K562 (cell line): Measurements from ENCODE around the gene ALK. TPM values are rescaled to one million over a fixed set of nuclear protein-coding genes. Genes with fewer than 3 reads are reported as not detected.

Experiments used
- ATAC-seq: fragments of 200-7000 bp; cut with Tn5 transposase; 3 replicates; pipeline ENCODE4 v1.9.1; 2020; ENCODE audit warnings: moderate library complexity
- BruUV-seq: library from RNA; stranded (reverse); fragments of 400-500 nt; replicated peaks from 2 replicates; lab custom pipeline; 2021; lab: Mats Ljungman, UMichigan
- CTCF ChIA-PET: fragments of 300-600 bp; formaldehyde crosslinking; extraction: SDS; loops from one replicate; lab custom pipeline; 2021; ENCODE audit warnings: low intra/inter-chr PET ratio; lab: Yijun Ruan, JAX
- POLR2A ChIA-PET: fragments of 300-600, 350-650 bp; sonication (Branson Sonifier 250); formaldehyde crosslinking; extraction: SDS; loops from one replicate; lab custom pipeline; 2021; ENCODE audit warnings: antibody characterized with exemption, inconsistent platforms; lab: Yijun Ruan, JAX
- DNase-seq, 4 experiments: peaks; one replicate each; pipeline versions ENCODE4 v3.0.0 to v3.0.0-alpha.2; 2011 to 2018; ENCODE audit warnings: low spot score in 3 of 4, mixed read lengths in 3 of 4; ENCODE audit errors: extremely low read depth in 1 of 4
- FAIRE-seq: peaks from 2 replicates; lab custom pipeline; 2011; peaks lifted over from hg19 to GRCh38; lab: Jason Lieb, UNC
- H2AFZ ChIP-seq: 2 replicates; pipeline ENCODE4 v1.6.0; 2011; ENCODE audit warnings: low read depth, low read length, control low read depth, inconsistent platforms
- H3K27ac ChIP-seq: fragments of 200-600 bp; 3 replicates; pipeline ENCODE4 v1.8.0; 2011; ENCODE audit warnings: low read depth, mild to moderate bottlenecking, control low read depth, inconsistent platforms, low read length, moderate library complexity, mixed read lengths; ENCODE audit errors: extremely low read depth
- H3K27me3 ChIP-seq, 2 experiments: fragments of 300-600 bp in 1 of 2; 2 replicates in 1 of 2; 3 replicates in 1 of 2; pipeline versions ENCODE4 v1.6.0 to v1.8.0; 2011; ENCODE audit warnings: inconsistent platforms in 2 of 2, low read length in 2 of 2, mild to moderate bottlenecking in 1 of 2, mixed read lengths in 1 of 2, moderate library complexity in 1 of 2; ENCODE audit not compliant: control insufficient read depth in 2 of 2, insufficient read depth in 2 of 2
- H3K36me3 ChIP-seq: fragments of 300-600 bp; 3 replicates; pipeline ENCODE4 v1.8.0; 2011; ENCODE audit warnings: mild to moderate bottlenecking, low read length, inconsistent platforms; ENCODE audit not compliant: control insufficient read depth, insufficient read depth
- H3K4me1 ChIP-seq, 2 experiments: fragments of 200-600 bp in 1 of 2; replicated peaks in 1 of 2; 2 replicates in 1 of 2; 3 replicates in 1 of 2; pipeline versions ENCODE4 v1.5.1 to v1.8.0; 2011; ENCODE audit warnings: inconsistent platforms in 2 of 2, low read length in 2 of 2, mild to moderate bottlenecking in 1 of 2, mixed read lengths in 1 of 2, moderate library complexity in 1 of 2; ENCODE audit not compliant: control insufficient read depth in 2 of 2, insufficient read depth in 2 of 2
- H3K4me2 ChIP-seq: 2 replicates; pipeline ENCODE4 v1.6.1; 2011; ENCODE audit warnings: low read length, control low read depth, inconsistent platforms, mixed read lengths; ENCODE audit not compliant: insufficient read depth
- H3K4me3 ChIP-seq: fragments of 200-600 bp; sonication (generic), shearing (Covaris generic); 2 replicates; pipeline ENCODE4 v1.5.1; 2016; ENCODE audit warnings: control low read depth, inconsistent platforms
- H3K79me2 ChIP-seq: fragments of 200-600 bp; 3 replicates; pipeline ENCODE4 v1.8.0; 2011; ENCODE audit warnings: low read length, inconsistent platforms; ENCODE audit not compliant: control insufficient read depth, insufficient read depth
- H3K9ac ChIP-seq, 2 experiments: 2 replicates each; pipeline versions ENCODE4 v1.6.0 to v1.6.1; 2011; ENCODE audit warnings: low read depth in 2 of 2, low read length in 2 of 2, control low read depth in 1 of 2, inconsistent platforms in 1 of 2, mild to moderate bottlenecking in 1 of 2, mixed read lengths in 1 of 2; ENCODE audit not compliant: insufficient read depth in 1 of 2
- H3K9me1 ChIP-seq: one replicate; pipeline ENCODE4 v1.6.0; 2011; ENCODE audit warnings: inconsistent platforms, mild to moderate bottlenecking, low read length, moderate library complexity; ENCODE audit not compliant: control insufficient read depth, insufficient read depth
- H3K9me3 ChIP-seq: replicated peaks from 2 replicates; pipeline ENCODE4 v1.5.1; 2011; ENCODE audit warnings: low read depth, low read length, inconsistent platforms; ENCODE audit not compliant: control insufficient read depth, insufficient read depth
- H4K20me1 ChIP-seq: replicated peaks from 2 replicates; pipeline ENCODE4 v1.6.1; 2011; ENCODE audit warnings: low read length, inconsistent platforms, mixed read lengths; ENCODE audit not compliant: control insufficient read depth, insufficient read depth
- BDP1 ChIP-seq: IDR thresholded peaks from 3 replicates; pipeline ENCODE4 v1.6.1; 2011; ENCODE audit not compliant: insufficient read length, insufficient read depth
- GATAD2B ChIP-seq: fragments of 450-650 bp; IDR thresholded peaks from 2 replicates; pipeline ENCODE4 v1.6.1; 2017; ENCODE audit warnings: mild to moderate bottlenecking, borderline replicate concordance
- HDAC1 ChIP-seq, 2 experiments: fragments of 450-650 bp; IDR thresholded peaks; 2 replicates each; pipeline ENCODE4 v1.6.1; 2016 to 2017; ENCODE audit warnings: inconsistent platforms in 1 of 2, mild to moderate bottlenecking in 1 of 2, moderate library complexity in 1 of 2
- KAT2B ChIP-seq: IDR thresholded peaks from one replicate; pipeline ENCODE4 v1.6.1; 2012; ENCODE audit warnings: low read depth, mild to moderate bottlenecking, control low read depth, inconsistent platforms, low read length, moderate library complexity
- RAD21 ChIP-seq, 2 experiments: fragments of 250-450 bp in 1 of 2; fragments of 450-650 bp in 1 of 2; sonication (Bioruptor Pico) in 1 of 2; formaldehyde crosslinking in 1 of 2; IDR thresholded peaks in 1 of 2; conservative IDR thresholded peaks in 1 of 2; 2 replicates each; pipeline versions ENCODE4 v1.4.0 to v1.8.0; 2020 to 2022; ENCODE audit warnings: mild to moderate bottlenecking in 2 of 2, moderate library complexity in 1 of 2
- RBBP5 ChIP-seq: fragments of 200-600 bp; sonication (generic); IDR thresholded peaks from 2 replicates; pipeline ENCODE4 v1.6.1; 2012; ENCODE audit warnings: borderline replicate concordance, mild to moderate bottlenecking, low read length, control low read depth, inconsistent platforms; ENCODE audit not compliant: insufficient read depth, poor library complexity, severe bottlenecking
- SMARCA5 ChIP-seq: fragments of 450-650 bp; IDR thresholded peaks from 2 replicates; pipeline ENCODE4 v1.6.1; 2016
- SRSF7 ChIP-seq: fragments of 200-400 bp; formaldehyde crosslinking; optimal IDR thresholded peaks from 2 replicates; pipeline ENCODE3; 2017; ENCODE audit warnings: mild to moderate bottlenecking, low read depth, low read length
- THRA ChIP-seq: fragments of 450-650 bp; IDR thresholded peaks from 2 replicates; pipeline ENCODE4 v1.6.1; 2017; ENCODE audit warnings: mild to moderate bottlenecking, moderate library complexity
- ZNF134 ChIP-seq: fragments of 250-450 bp; sonication (Bioruptor Pico); conservative IDR thresholded peaks from 2 replicates; pipeline ENCODE4 v1.4.0; 2020
- ZSCAN32 ChIP-seq: fragments of 450-650 bp; formaldehyde crosslinking; IDR thresholded peaks from 2 replicates; pipeline ENCODE4 v1.4.0; 2020; ENCODE audit warnings: mild to moderate bottlenecking, moderate library complexity
- WGBS: fragments of 100-300 bp; shearing (Covaris generic); methylation state at CpG from one replicate; pipeline ENCODE4 v1.1.6; 2016; ENCODE audit warnings: low coverage, mixed read lengths; ENCODE audit not compliant: insufficient coverage; ENCODE audit errors: missing lambda C conversion rate; 5-methylcytosine and 5-hydroxymethylcytosine counted together
- in situ Hi-C: fragments of 300-500 bp; cut with MboI; formaldehyde crosslinking; loops from 4 replicates; pipeline ENCODE4 v1.15.0; 2018; ENCODE audit warnings: inconsistent platforms, mixed read lengths
- intact Hi-C: fragments of 100-400 bp; cut with micrococcal nuclease; formaldehyde crosslinking; loops from 2 replicates; pipeline ENCODE4 v1.14.2; 2022
- polyA plus RNA-seq, 8 experiments: library from polyadenylated mRNA; depleted of rRNA in 4 of 8; stranded (reverse) in 5 of 8; unstranded in 3 of 8; fragments of >200 nt; fragmentation: Nextera tagmentation in 2 of 8; fragmentation: Illumina TruSeq in 1 of 8; extraction: Ambion mirVana in 2 of 8; extraction: Trizol in 1 of 8; gene quantifications; 2 replicates each; pipeline versions ENCODE4 v1.2.1 to v1.2.3, GENCODE V29; 2011 to 2014; ENCODE audit warnings: inconsistent platforms in 1 of 8, missing spikeins in 1 of 8
- total RNA-seq, 7 experiments: library from RNA; depleted of rRNA in 6 of 7; stranded (reverse); fragments of >200 nt in 6 of 7; fragmentation: Illumina TruSeq in 2 of 7; extraction: Trizol in 2 of 7; gene quantifications; 2 replicates each; pipeline versions ENCODE4 v1.2.1 to v1.2.3, GENCODE V29; 2011 to 2021; ENCODE audit warnings: low replicate concordance in 1 of 7

The ALK gene
- total and polyA plus RNA-seq, 9 of the 15 experiments (the other 6 are each of a cell fraction or from before 2014, with no cell fraction given): not detected

- Histone ChIP-seq H3K36me3 (no peaks in the 10 kb centered on the region), H3K27ac (no peak overlapping the region), H4K20me1 (no peaks in the 10 kb centered on the region), H3K9me1 (no peaks in the 10 kb centered on the region), H3K9me3 (no peaks in the 10 kb centered on the region), H3K4me3 (no peak overlapping the region), H3K4me2 (no peak overlapping the region), H2AFZ (no peak overlapping the region), H3K9ac (no peak overlapping the region), H3K27me3 (no peaks in the 10 kb centered on the region; a peak in 1 of 5 replicates), H3K4me1 (no peaks in the 10 kb centered on the region), H3K79me2 (no peaks in the 10 kb centered on the region)
- ChIA-PET POLR2A (interaction anchor here (0.6 kb wide), 1 partner anchor 1321 kb away, joined by 3 read pairs; no protein-coding TSS in a partner anchor), CTCF (no interaction called here)
- ATAC-seq (no peak), FAIRE-seq (no peak), DNase-seq (no peak)
- intact Hi-C loops (no loop called here), in situ Hi-C loops (no loop called here)
- 0% methylated on average over 7 of the region's 7 CpGs for WGBS
- BruUV-seq: no TSS peak
- TF ChIP-seq ZNF134 (CRISPR knock-in tag): no peak
- no peak for TF ChIP-seq KAT2B
- no peak for TF ChIP-seq THRA
- no peak for TF ChIP-seq RBBP5
- TF ChIP-seq RAD21 (CRISPR knock-in tag; conservative IDR thresholded peaks at IDR 0.05 in 1 of 2, IDR thresholded peaks at IDR 0.05 in 1 of 2): no peak
- no peak for TF ChIP-seq SMARCA5
- TF ChIP-seq SRSF7: no peak
- TF ChIP-seq HDAC1 (IDR thresholded peaks at IDR 0.05): no peak
- TF ChIP-seq ZSCAN32 (CRISPR knock-in tag): no peak
- TF ChIP-seq GATAD2B: no peak
- TF ChIP-seq BDP1: no peak
These were observed 192.0 kb downstream of the ALK start for GRCh38 chr2:29729401-29729800.
